Central memory CD4-positive, alpha-beta T cell (primary cell): ENCODE measurements around the gene RGS10.

Experiments used
- DNase-seq: peaks from one replicate; pipeline ENCODE4 v3.0.0; 2022

Gene RGS10

DNA sequence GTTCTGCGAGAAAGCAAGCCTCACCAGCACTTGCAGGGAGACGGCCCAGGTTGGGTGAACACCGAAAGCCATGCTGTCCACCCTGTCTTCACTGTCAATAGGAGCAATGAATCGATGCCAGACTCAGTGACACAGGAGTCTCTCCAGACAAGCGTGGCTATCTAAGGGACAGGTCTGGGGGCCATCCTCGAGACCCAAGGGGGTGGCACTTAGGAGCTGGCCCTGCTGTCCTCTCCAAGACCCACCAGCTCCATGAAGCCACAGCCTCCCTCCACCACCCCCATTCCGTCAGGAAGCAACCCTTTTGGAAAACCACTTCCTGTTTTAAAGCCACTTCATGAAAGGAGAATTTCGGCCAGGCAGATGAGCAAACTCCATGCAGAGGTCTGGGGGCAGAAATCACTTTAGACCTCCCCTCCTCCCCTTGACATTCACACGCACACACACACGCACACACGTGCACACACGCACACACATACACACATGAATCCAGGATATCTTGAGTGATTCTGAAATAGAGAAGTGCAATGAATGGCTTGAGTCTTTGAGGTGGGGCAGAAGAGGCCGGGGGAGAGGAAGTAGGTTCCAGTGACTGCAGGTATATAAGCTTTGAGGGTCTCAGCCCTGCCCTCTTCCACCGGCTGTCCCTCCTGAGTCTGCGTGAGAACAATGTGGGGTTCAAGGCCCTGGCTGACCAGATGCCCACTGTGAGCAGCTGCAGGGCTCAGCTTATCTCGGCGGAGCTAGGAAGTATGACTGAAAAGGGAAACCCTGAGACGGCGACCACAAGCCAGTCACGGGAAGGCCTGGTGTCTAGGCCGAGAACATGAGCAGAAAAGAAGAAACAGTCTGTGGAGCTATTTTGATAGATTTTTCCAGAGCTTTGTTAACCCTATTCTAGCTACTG is 25.0 kb downstream of the RGS10 start:
- DNase-seq = peak; percentile 43

- DNase-seq = peak; percentile 64
Observed at GRCh38 chr10:119516381-119517234, 25.9 kb downstream of the RGS10 start.

- no peak for DNase-seq
Observed at GRCh38 chr10:119515511-119516045, 26.9 kb downstream of the RGS10 start.

- DNase-seq = no peak
Observed at GRCh38 chr10:119514819-119515218, 27.7 kb downstream of the RGS10 start.

DNA sequence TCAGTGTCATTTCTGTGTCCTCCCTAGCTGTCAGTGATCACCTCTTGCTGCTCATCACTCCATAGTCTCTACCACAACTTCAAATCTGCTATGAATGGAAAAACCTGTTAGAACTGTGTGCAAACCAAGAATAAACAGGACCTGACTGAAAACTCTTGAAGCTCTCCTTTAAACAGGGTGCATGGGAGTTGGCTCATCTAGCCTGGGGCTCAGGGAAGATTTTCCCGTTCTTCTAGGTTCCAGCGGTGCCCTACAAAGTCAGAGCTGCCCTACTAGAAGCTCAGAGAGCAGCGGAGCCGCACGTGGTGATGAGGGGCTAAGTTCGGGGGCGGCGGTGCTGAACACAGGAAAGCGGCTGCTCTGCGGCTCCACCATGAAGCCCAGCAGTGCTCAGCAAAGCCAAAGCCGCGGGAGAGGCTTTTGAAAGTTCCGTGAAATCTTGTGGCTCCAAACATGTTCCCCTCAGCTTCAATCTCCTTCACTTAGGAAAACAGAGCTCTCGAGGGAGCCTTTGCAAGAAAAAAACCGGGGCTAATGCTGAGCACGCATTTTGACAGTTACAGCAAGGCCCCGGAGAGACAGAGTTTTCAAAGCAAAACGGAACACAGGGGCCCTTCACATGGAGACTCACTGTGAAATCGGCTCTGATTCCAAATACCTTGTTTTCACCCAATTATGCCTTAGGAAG is 30.5 kb downstream of the RGS10 start:
- DNase-seq = no peak

- no peak for DNase-seq
Observed at GRCh38 chr10:119509909-119510451, 32.5 kb downstream of the RGS10 start.

- no peak for DNase-seq
Observed at GRCh38 chr10:119507115-119507514, 35.4 kb downstream of the RGS10 start.

DNA sequence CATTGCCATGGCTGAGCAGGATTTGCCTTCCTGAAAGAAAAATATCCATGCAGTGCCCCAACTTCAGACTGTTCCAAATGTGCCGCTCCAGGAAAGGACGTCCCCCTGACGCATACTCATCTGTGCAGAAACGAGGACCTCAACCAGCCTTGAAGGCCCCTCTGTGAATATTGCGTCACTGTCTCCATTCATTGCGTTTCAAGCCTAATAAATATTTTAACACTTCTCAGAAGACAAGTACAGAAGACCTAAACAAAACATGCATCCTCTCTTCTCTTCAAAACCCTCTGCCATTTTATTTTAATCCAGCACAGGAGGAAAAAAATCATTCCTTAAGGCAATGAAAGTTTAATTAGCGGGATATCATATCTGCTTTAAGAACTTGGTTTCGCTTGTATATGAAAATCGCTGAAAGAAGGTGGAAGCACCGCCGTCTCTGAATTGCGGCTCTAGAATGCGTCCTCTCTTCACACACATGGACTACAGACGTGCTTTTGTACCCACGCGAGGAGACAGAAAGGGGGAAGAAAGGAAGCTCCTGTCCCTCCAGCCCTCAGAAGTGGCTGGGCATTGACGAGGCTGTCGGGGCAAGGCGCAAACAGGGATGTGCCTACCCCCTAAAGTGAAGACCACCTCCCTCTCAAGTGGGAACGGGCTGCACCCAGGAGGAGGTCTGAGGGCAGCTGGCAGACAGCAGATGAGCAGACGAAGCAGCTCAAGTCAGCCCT is 36.8 kb downstream of the RGS10 start:
- DNase-seq = no peak

- no peak for DNase-seq
Observed at GRCh38 chr10:119505131-119505551, 37.4 kb downstream of the RGS10 start.

DNA sequence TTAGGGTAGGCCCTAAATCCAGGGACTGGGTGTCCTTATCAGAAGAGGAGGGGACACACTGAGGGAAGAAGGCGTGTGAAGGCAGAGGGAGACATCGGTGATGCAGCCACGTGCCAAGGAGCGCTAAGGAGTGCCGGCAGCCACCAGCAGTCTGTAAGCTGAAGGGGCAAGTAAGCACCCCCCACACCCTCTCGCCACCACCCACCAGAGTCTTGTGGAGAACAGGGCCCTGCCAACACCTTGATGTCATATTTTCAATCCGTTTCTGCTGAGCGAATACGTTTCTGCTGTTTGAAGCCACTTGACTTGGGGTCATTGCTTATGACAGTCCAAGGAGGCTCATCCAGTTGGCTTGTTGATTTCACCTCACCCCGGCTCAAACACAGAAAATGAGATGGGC is 37.9 kb downstream of the RGS10 start:
- DNase-seq = no peak

DNA sequence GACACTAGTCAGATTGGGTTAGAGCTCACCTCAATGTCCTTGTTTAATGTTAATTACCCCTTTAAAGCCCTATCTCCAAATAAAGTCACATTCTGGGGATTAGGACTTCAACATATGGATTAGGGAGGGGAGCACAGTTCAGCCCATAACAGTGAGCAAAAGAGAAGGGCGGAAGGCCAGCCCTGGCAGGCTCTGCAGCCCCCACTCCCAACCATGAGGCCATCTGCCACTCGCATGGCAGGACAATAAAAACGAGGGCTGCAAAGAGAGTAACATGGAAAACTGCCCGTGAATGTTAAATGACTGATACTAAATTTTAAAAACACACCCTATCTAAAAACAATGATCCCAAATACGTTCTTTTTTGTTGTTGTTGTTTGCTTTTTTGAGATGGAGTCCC is 38.7 kb downstream of the RGS10 start:
- DNase-seq = no peak

GRCh38 chr10:119502618-119503155 is 39.8 kb downstream of the RGS10 start:
- DNase-seq = no peak

- DNase-seq = peak; percentile 91
Observed at GRCh38 chr10:119502209-119502608, 40.3 kb downstream of the RGS10 start.

DNA sequence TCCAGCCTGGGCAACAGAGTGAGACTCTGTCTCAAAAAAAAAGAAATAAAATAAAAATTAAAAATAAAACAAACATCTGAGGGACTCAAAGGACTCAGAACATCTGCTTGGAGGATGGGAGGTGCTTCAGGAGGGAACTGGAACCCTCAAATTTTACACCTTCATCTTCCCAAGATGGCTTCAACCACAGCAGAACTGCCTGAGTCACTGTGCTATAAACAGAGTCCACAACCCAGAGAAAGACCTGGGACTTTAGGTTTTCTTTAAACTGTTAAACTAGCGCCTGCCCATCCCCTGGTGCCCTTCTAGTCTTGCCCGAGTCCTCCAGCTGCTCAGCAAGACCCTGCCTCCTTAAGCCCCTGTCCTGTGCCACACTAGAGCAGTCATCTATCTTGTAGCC is 40.8 kb downstream of the RGS10 start:
- DNase-seq = peak; percentile 21

- DNase-seq = no peak
Observed at GRCh38 chr10:119500821-119501220, 41.7 kb downstream of the RGS10 start.

- no peak for DNase-seq
Observed at GRCh38 chr10:119500123-119500795, 42.3 kb downstream of the RGS10 start.

GRCh38 chr10:119499677-119500002 is 42.9 kb downstream of the RGS10 start:
- no peak for DNase-seq

DNA sequence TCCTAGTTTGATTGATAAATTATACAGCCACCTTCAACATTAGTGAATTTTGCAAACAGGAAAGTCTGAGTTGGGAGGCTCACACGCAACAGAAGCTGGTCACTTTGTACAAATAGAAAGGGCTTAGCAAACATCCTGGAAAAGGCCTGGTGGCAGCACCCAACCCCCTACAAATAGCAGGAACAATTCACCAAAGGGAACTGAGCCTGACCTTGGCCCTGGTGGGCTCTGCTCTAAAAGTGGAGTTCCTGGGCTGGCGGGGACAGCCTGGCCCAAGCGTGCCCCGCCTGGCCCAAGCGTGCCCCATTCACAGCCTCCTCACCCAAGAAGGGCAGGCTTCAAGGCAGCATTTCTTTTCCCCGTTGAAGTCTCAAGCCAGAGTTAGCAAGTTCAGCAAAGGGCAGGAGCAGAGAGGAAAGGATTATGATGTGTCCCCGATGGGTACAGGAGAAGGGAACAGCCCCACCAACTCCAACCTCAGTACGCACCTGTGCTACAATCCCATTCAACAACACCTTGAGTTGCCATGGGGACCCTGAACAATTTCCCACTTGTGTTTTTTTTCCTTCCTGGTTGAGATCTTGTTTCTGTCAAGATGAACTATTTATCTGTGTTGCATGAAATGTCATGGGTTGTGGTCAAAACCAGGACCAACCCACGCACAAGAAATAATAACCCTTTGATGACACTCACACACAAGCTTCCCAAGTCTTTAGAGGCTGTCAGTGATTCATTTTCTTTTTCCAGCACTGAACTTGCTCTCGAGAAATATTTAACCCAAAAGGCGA is 43.4 kb downstream of the RGS10 start:
- DNase-seq = peak; percentile 32

GRCh38 chr10:119497243-119497642 is 45.3 kb downstream of the RGS10 start:
- no peak for DNase-seq

- no peak for DNase-seq
Observed at GRCh38 chr10:119496273-119496672, 46.2 kb downstream of the RGS10 start.
